Measurements from ENCODE around the gene IYD.

The IYD gene

DNA sequence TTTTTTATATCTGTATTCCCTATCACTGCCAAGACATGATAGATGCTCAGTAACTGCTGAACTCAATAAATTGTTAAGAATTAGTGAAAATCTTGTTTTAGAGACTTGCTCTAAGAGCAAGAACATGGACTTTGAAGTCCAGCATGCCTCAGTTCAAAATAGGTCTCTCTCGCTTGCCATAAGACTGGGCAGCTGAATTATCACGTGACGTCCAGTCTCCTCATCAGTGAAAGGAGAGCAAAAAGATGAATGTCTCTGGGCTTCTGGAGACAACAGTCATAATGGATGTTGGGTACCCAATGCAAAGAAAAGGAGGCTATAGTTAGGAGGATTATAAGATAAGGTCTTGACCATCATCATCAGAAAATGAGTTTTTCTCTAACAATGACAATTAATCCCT is 82.1 kb downstream of the IYD start:
- no peaks in the 10 kb centered on the region for H3K36me3 ChIP-seq (ENCODE audit: control insufficient read depth, insufficient read depth, low read length)
- no peaks in the 10 kb centered on the region for H3K27me3 ChIP-seq (ENCODE audit: control insufficient read depth, insufficient read depth, low read length)
- no peak overlapping the region for H3K4me3 ChIP-seq (ENCODE audit: low read length)
- no peak overlapping the region for H3K9ac ChIP-seq (ENCODE audit: low read length)
- no peaks in the 10 kb centered on the region for H3K4me1 ChIP-seq (ENCODE audit: control insufficient read depth, insufficient read depth, low read length)
- H3K9me3 ChIP-seq (ENCODE audit: control insufficient read depth, low read length), result no peaks in the 10 kb centered on the region

DNA sequence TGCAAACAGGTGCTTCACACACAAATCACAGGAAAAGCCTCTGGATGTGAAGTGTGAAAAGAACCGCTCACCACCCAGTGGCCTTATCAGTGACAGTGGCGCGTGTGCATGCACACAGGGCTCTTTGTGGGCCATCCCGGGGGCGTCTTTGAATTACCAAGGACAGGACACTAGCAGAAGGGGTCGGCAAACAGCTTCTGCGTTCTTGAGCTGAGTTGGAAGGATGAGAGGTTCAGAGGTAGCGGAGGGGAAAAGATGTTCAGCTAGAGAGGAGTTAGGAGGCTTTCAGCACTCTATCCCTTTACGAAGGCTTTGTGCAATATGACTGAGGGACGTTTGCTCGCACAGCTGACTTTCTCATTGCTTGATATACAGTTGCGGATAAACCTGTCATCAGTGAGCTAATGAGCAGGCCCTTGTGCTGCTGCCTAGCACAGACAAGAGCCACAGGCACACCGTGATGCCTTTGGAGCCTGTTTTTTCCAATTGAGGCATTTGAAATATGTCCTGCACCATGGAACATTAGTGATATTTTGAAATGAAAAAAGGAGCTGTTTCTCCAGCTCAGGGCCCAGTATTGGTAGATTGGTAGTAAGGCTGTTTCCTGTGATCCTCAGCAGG is 83.1 kb downstream of the IYD start:
- Histone ChIP-seq H3K9ac (ENCODE audit: low read length) (no peak overlapping the region), H3K36me3 (ENCODE audit: control insufficient read depth, insufficient read depth, low read length) (no peaks in the 10 kb centered on the region), H3K9me3 (ENCODE audit: control insufficient read depth, low read length) (no peaks in the 10 kb centered on the region), H3K4me3 (ENCODE audit: low read length) (no peak overlapping the region), H3K27me3 (ENCODE audit: control insufficient read depth, insufficient read depth, low read length) (no peaks in the 10 kb centered on the region), H3K4me1 (ENCODE audit: control insufficient read depth, insufficient read depth, low read length) (no peaks in the 10 kb centered on the region)

DNA sequence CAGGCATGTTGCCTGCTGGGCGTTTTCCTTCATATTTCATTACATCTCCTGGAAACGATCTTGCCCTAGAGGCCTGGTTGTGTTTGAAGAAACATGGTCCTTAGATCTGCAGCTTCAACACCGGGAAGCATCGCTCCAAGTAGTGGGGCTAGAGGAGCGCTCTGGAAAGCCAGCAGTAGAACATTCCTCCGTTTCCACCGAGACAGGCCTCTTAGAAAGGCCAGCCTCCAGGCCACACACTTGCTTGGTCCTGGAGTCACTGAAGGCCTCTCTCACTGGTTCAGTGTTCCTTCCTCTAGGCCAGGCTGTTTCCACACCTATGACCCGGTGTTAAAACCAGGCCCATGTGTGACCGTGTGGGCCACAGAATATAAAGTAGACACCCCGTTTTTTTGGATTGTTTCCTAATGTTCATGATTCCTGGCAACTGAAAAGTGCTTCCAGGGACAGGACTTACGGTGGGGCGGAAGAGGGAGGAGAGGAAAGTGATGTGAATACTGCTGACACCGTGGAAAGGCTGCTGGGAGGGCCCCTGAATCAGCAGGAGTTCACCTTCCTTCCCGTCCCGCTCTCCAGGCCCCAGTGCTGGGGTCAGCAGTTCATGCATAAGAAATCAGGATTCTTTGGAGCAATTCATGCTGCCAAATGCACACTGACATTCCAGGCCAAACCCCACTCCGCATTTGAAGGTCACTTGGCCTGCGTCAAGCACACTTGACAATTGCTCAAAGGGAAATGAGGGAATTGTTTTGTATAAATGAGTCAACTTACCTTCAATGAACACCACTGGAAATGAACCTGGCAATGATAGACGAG is 83.8 kb downstream of the IYD start:
- no peak overlapping the region for H3K9ac ChIP-seq (ENCODE audit: low read length)
- no peaks in the 10 kb centered on the region for H3K4me1 ChIP-seq (ENCODE audit: control insufficient read depth, insufficient read depth, low read length)
- H3K9me3 ChIP-seq (ENCODE audit: control insufficient read depth, low read length), result no peaks in the 10 kb centered on the region
- no peaks in the 10 kb centered on the region for H3K36me3 ChIP-seq (ENCODE audit: control insufficient read depth, insufficient read depth, low read length)
- H3K4me3 ChIP-seq (ENCODE audit: low read length), result no peak overlapping the region
- no peaks in the 10 kb centered on the region for H3K27me3 ChIP-seq (ENCODE audit: control insufficient read depth, insufficient read depth, low read length)

DNA sequence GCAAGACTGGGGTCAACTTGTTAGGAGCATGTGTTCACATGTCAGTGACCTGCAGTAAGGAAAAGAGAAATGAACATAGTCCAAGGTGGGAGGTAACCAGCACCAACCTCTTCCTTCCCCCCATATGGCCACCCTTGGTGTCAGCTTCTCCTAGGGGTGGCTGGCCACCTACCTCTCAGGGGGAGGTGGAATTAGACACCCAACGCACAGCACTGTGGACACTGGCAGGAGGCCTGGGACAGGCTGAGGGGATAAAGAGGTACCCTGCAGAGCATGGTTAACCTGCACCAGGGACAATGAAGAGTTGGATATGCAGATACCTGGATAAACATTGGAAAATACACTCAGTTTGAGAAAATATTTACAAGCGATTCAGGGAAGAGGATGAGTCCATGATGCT is 84.5 kb downstream of the IYD start:
- H3K9ac ChIP-seq (ENCODE audit: low read length), result no peak overlapping the region
- H3K4me1 ChIP-seq (ENCODE audit: control insufficient read depth, insufficient read depth, low read length), result no peaks in the 10 kb centered on the region
- no peaks in the 10 kb centered on the region for H3K27me3 ChIP-seq (ENCODE audit: control insufficient read depth, insufficient read depth, low read length)
- no peaks in the 10 kb centered on the region for H3K9me3 ChIP-seq (ENCODE audit: control insufficient read depth, low read length)
- no peak overlapping the region for H3K4me3 ChIP-seq (ENCODE audit: low read length)
- no peaks in the 10 kb centered on the region for H3K36me3 ChIP-seq (ENCODE audit: control insufficient read depth, insufficient read depth, low read length)
